Measurements from ENCODE around the gene ZC3H7B.

GRCh38 chr22:41280854-41281253, 20.5 kb upstream of the ZC3H7B start:
- TF ChIP-seq CTCF (IDR thresholded peaks at IDR 0.05) (no peak), POLR2AphosphoS5 (IDR thresholded peaks at IDR 0.05) (no peak), POLR2A (IDR thresholded peaks at IDR 0.05) (no peak)
